Fibroblast of lung (primary cell): ENCODE data around the gene MPC2. TPM values are rescaled to one million over a fixed set of nuclear protein-coding genes. Genes with fewer than 3 reads are reported as not detected.

Experiments used
- polyA plus RNA-seq, 2 donors: library from polyadenylated mRNA; depleted of rRNA in 1 of 2; stranded (reverse) in 1 of 2; unstranded in 1 of 2; fragments of >200 nt; gene quantifications; 2 replicates each; pipeline ENCODE4 v1.2.1, GENCODE V29; 2011 to 2012; ENCODE audit warnings: missing spikeins in 1 of 2
- total RNA-seq: library from RNA; depleted of rRNA; stranded (reverse); fragments of >200 nt; gene quantifications from 2 replicates; pipeline ENCODE4 v1.2.1, GENCODE V29; 2014

MPC2 gene
- total and polyA plus RNA-seq, 2 donors (not counting 1 experiment from before 2014, with no cell fraction given) = 35.2 to 58.7 TPM

Other genes with a start within 250 kb of the MPC2 start
- 81.4 and 86.8 TPM in 2 replicates for gene MPZL1, start 215.1 kb downstream of the MPC2 start, total RNA-seq
- 105 and 158 TPM in 2 replicates for gene MPZL1, start 215.1 kb downstream of the MPC2 start, polyA plus RNA-seq
- gene ADCY10, start 22.9 kb downstream of the MPC2 start, total RNA-seq = under 0.01 and 0.17 TPM in 2 replicates
- 0.09 TPM in 1 of 2 replicates, not detected in the other for gene ADCY10, start 22.9 kb downstream of the MPC2 start, polyA plus RNA-seq
- gene DCAF6, start 389 bp downstream of the MPC2 start, total RNA-seq = 64.4 and 71.1 TPM in 2 replicates
- gene DCAF6, start 389 bp downstream of the MPC2 start, polyA plus RNA-seq = 89.9 and 143 TPM in 2 replicates
- gene GPR161, start 199.9 kb upstream of the MPC2 start, total RNA-seq = 14.9 and 18.7 TPM in 2 replicates
- 10.2 and 12.5 TPM in 2 replicates for gene GPR161, start 199.9 kb upstream of the MPC2 start, polyA plus RNA-seq
- gene TIPRL, start 241.9 kb upstream of the MPC2 start, total RNA-seq = 29.0 and 34.7 TPM in 2 replicates
- 40.9 and 42.9 TPM in 2 replicates for gene TIPRL, start 241.9 kb upstream of the MPC2 start, polyA plus RNA-seq